Bronchial epithelial cell (primary cell): ENCODE data around the gene TIGAR. TPM values are rescaled to one million over a fixed set of nuclear protein-coding genes. Genes with fewer than 3 reads are reported as not detected.

Source experiments
- DNase-seq: peaks from one replicate; pipeline ENCODE4 v3.0.0-alpha.2; 2010; ENCODE audit warnings: low read depth
- FAIRE-seq: peaks from 2 replicates; lab custom pipeline; 2011; peaks lifted over from hg19 to GRCh38; lab: Jason Lieb, UNC
- H3K27me3 ChIP-seq: 2 replicates; pipeline ENCODE4 v1.5.1; 2011; ENCODE audit warnings: low read length; ENCODE audit not compliant: control insufficient read depth, insufficient read depth
- H3K36me3 ChIP-seq: 2 replicates; pipeline ENCODE4 v1.5.1; 2011; ENCODE audit warnings: low read length; ENCODE audit not compliant: control insufficient read depth, insufficient read depth
- H3K4me3 ChIP-seq: 2 replicates; pipeline ENCODE4 v1.5.1; 2011; ENCODE audit warnings: mild to moderate bottlenecking, low read depth, low read length, control low read depth
- total RNA-seq: library from RNA; depleted of rRNA; stranded (reverse); fragments of >200 nt; gene quantifications from 2 replicates; pipeline ENCODE4 v1.2.1, GENCODE V29; 2014
- TF ChIP-seq, protein P1 (sequence below): IDR thresholded peaks from 2 replicates; pipeline ENCODE4 v1.5.1; 2011; ENCODE audit warnings: mild to moderate bottlenecking, moderate library complexity, low read length, control low read depth, inconsistent platforms; ENCODE audit not compliant: insufficient read depth, severe bottlenecking

The TIGAR gene
- total RNA-seq, 1 donor from 2014 or later: 10.0 TPM

DNA sequence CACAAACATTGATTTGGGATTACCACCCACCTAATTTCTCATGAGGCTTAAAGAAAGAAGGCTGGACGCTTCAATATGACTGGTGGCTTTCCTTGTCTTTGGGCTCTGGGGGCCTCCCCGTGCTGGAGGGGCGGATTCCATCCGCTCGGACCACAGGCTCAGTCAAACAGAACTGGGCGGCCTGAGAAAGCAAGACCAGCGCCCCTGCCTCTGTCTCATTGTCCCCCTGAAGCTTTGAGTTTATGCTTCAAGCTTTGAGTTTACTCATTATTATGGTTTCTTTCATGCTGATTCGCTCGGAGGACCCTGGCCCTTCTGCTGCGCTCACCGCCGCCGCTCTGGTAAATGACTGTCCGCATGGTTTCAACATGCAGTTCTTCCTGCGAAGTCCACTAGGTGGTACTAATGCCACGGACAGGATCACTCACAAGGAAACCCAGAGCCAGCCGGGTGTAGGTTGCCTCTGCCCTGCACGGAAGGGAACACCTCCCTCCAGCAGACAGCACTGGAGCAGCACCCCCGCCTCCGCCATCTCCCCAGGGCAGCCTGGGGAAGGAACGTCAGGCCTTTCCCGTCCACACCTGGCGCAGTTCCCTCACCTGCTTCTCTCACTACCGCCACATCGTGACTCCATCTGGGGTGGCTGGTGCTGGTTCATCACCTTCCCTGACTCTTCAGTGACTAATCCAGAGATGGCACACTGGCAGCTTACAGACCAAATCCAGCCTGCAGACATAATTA is 13.2 kb upstream of the TIGAR start:
- DNase-seq (peak; percentile 94), FAIRE-seq (peak; percentile 97)
- Histone ChIP-seq H3K36me3 (peaks cover 2% of the 10 kb centered on the region), H3K27me3 (no peaks in the 10 kb centered on the region), H3K4me3 (no peak overlapping the region)
- TF ChIP-seq, protein P1, sequence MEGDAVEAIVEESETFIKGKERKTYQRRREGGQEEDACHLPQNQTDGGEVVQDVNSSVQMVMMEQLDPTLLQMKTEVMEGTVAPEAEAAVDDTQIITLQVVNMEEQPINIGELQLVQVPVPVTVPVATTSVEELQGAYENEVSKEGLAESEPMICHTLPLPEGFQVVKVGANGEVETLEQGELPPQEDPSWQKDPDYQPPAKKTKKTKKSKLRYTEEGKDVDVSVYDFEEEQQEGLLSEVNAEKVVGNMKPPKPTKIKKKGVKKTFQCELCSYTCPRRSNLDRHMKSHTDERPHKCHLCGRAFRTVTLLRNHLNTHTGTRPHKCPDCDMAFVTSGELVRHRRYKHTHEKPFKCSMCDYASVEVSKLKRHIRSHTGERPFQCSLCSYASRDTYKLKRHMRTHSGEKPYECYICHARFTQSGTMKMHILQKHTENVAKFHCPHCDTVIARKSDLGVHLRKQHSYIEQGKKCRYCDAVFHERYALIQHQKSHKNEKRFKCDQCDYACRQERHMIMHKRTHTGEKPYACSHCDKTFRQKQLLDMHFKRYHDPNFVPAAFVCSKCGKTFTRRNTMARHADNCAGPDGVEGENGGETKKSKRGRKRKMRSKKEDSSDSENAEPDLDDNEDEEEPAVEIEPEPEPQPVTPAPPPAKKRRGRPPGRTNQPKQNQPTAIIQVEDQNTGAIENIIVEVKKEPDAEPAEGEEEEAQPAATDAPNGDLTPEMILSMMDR: peak; percentile 74

DNA sequence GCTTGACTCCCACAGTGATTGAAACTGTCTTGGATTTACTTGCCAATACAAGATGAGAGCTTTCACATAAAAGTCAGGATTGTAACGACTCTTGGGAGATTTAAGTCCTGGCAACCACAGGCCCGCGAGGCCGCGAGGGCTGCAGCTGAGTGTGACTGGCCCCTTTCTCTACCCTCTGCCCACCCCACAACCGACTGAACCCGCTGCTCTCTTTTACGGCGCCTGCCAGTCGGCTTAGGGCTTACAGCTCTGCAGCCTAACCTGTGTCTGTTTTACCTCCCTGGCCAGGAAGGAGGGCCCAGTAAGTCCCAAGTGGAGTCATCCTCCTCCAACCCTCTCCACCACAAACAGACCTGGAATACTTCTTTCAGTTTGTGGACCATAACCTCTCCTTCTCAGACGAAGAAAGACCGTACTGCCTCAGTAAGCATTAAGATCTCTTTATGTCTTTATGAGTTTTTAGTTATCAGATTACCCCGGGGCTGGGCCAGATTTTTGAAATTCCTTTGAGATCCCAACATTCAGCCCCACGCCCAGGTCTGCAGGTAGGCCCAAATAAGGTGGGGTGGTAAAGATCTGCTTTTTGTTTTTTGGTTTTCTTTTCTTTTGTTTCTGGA is 12.6 kb upstream of the TIGAR start:
- peaks cover 2% of the 10 kb centered on the region for H3K36me3 ChIP-seq
- no peaks in the 10 kb centered on the region for H3K27me3 ChIP-seq
- TF ChIP-seq, protein P1: no peak
- H3K4me3 ChIP-seq: no peak overlapping the region
- FAIRE-seq (no peak), DNase-seq (no peak)

DNA sequence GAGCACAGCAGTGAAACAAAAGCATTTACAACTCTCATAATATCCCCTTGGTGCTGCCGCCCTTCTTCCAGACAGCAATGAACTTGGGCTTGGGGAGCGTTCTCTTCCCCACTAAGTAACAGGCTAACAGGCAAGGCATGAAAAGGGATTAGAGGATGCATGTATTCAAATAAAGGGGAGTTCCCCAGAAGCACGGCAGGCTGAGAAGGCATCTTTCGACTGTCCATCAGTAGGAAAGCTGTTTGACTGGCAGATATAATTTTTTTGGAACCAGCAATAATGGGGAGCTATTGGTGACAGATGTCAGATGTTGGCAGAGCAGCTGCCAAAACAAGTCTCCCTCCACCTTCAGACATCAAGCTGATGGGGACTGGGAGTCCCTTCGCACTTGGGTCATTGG is 9.2 kb upstream of the TIGAR start:
- DNase-seq (no peak), FAIRE-seq (no peak)
- TF ChIP-seq, protein P1: no peak
- H3K36me3 ChIP-seq: no peaks in the 10 kb centered on the region
- H3K27me3 ChIP-seq: no peaks in the 10 kb centered on the region
- no peak overlapping the region for H3K4me3 ChIP-seq

DNA sequence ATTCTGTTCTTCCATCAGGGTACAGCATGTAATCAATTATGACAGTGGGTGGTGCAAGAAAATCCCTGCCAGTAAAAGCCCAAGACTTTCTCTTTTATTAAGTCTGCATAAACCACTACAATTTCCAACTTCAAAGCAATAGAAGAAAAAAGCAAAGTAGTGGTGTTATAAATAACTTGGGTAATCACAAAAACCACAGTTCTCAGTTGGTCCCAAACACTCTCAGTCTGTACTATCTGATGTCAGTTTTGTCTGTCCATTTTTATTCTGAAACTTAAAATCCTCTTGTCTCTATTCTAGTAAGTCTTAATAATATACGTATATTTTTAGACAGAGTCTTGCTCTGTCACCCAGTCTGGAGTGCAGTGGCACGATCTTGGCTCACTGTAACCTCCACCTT is 8.8 kb upstream of the TIGAR start:
- Histone ChIP-seq H3K36me3 (no peaks in the 10 kb centered on the region), H3K27me3 (no peaks in the 10 kb centered on the region), H3K4me3 (no peak overlapping the region)
- DNase-seq: no peak
- no peak for FAIRE-seq
- TF ChIP-seq, protein P1: no peak

DNA sequence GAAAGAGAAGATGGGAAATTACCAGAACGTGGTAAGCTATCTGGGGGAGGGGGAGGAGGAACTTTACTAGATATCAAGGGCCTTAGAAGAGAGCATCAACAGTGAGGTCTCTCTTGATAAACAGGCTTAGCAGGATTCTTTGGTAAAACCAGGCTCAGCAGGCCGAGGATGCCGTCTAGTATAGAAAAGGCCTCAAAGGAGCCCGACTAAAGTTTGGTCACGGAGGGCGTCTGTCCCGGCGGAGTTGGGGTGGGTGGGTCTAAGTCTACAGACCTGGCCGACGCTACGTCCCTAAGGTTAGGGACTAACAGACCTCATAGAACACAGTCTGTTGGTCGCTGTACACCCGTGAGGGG is 538 bp upstream of the TIGAR start:
- peak overlapping the region; percentile 98 for H3K4me3 ChIP-seq
- DNase-seq: no peak
- peaks cover 3% of the 10 kb centered on the region for H3K36me3 ChIP-seq
- TF ChIP-seq, protein P1: no peak
- FAIRE-seq: no peak
- H3K27me3 ChIP-seq: no peaks in the 10 kb centered on the region
